Measurements from ENCODE around the gene ABRAXAS1.

- TF ChIP-seq FOXK2 (IDR thresholded peaks at IDR 0.05), result no peak
- TF ChIP-seq LEF1 (IDR thresholded peaks at IDR 0.05; ENCODE audit: borderline replicate concordance), result no peak
- no peak for TF ChIP-seq BHLHE40 (IDR thresholded peaks at IDR 0.05; ENCODE audit: borderline replicate concordance)
- TF ChIP-seq SP1 (IDR thresholded peaks at IDR 0.05), result no peak
- no peak for TF ChIP-seq PKNOX1 (IDR thresholded peaks at IDR 0.05)
- TF ChIP-seq FOXA1 (IDR thresholded peaks at IDR 0.05), result no peak
These were observed 4.9 kb upstream of the ABRAXAS1 start for GRCh38 chr4:83489711-83490326.

Data from HEK293T (cell line).